Osteoblast (primary cell): ENCODE results near the gene PLXNB1. TPM values are rescaled to one million over a fixed set of nuclear protein-coding genes. Genes with fewer than 3 reads are reported as not detected.

ENCODE experiments used
- DNase-seq: peaks from one replicate; pipeline ENCODE4 v3.0.0; 2011; ENCODE audit warnings: low spot score, mixed read lengths; ENCODE audit not compliant: insufficient read length; ENCODE audit errors: missing footprints
- H2AFZ ChIP-seq: 2 replicates; pipeline ENCODE4 v1.6.0; 2011; ENCODE audit warnings: mild to moderate bottlenecking, low read length
- H3K27ac ChIP-seq: 2 replicates; pipeline ENCODE4 v1.5.1; 2011; ENCODE audit warnings: mild to moderate bottlenecking, low read depth, low read length, moderate library complexity
- H3K27me3 ChIP-seq: 2 replicates; pipeline ENCODE4 v1.6.0; 2012; ENCODE audit warnings: mild to moderate bottlenecking, control low read depth, inconsistent platforms, low read length, moderate library complexity; ENCODE audit not compliant: insufficient read depth
- H3K36me3 ChIP-seq: 2 replicates; pipeline ENCODE4 v1.5.1; 2011; ENCODE audit warnings: mild to moderate bottlenecking, low read length, control low read depth, moderate library complexity; ENCODE audit not compliant: insufficient read depth
- H3K4me1 ChIP-seq: 2 replicates; pipeline ENCODE4 v1.5.1; 2011; ENCODE audit warnings: mild to moderate bottlenecking, low read length, control low read depth, moderate library complexity; ENCODE audit not compliant: insufficient read depth
- H3K4me2 ChIP-seq: 2 replicates; pipeline ENCODE4 v1.6.0; 2011; ENCODE audit warnings: mild to moderate bottlenecking, low read length; ENCODE audit not compliant: insufficient read depth
- H3K4me3 ChIP-seq: fragments of 200-600 bp; sonication (generic); 3 replicates; pipeline ENCODE4 v1.5.1; 2012; ENCODE audit warnings: mild to moderate bottlenecking, low read length, inconsistent platforms; ENCODE audit not compliant: insufficient read depth
- H3K79me2 ChIP-seq: 2 replicates; pipeline ENCODE4 v1.6.0; 2012; ENCODE audit warnings: mild to moderate bottlenecking, low read length, control low read depth, inconsistent platforms; ENCODE audit not compliant: insufficient read depth
- H3K9me3 ChIP-seq: 2 replicates; pipeline ENCODE4 v1.5.1; 2011; ENCODE audit warnings: low read depth, low read length, control low read depth
- H4K20me1 ChIP-seq: 2 replicates; pipeline ENCODE4 v1.6.0; 2012; ENCODE audit warnings: mild to moderate bottlenecking, low read length, control low read depth; ENCODE audit not compliant: insufficient read depth
- total RNA-seq: library from RNA; depleted of rRNA; stranded (reverse); fragments of >200 nt; gene quantifications from 2 replicates; pipeline ENCODE4 v1.2.3, GENCODE V29; 2012
- TF ChIP-seq, protein P1 (sequence below): IDR thresholded peaks from 2 replicates; pipeline ENCODE4 v1.5.1; 2011; ENCODE audit warnings: mild to moderate bottlenecking, low read depth, low read length, moderate library complexity; ENCODE audit errors: extremely low read depth

The PLXNB1 gene
- total RNA-seq, 1 donor: 33.7 TPM

DNA sequence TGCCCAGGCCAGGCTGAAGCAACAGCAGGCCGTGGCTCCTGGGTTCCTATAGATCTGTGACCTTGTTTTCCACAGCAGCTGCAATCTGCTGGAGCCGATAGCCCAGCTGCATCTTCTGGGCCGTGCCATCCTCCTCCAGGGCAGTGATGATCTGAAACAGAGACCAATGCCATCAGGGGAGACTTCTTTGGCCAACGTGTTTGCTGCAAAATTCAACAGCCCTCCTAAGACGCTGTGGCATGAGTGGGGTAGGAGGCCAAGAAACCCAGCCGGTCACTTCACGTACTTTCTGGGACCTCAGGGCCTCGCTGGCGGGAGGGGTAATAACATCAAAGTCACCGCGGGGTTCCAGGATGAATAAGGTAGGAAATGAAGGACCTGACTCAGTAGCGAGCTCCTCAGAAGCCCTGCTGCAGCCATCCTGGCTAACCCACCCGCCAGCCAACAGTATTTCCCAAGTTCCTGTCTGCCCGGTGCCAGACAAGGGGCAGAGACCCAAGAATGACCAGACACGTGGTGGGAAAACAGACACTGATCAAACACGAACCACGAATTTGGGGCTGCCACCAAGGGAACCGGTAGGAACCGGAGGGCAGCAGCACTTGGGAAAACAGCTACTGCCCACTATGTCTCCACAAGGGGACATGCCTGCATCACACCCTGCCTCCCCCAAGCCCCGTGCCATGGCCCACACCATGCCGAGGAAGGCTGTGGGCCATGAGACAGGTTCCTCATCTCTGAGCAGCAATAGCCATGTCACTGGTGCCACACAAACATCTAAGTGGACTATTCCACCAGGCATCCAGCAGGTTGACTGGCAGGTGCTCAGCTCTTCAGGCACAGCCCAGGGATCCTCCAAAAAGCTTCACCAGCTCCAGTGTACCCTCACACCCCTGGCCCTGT, 25.2 kb downstream of the PLXNB1 start:
- Histone ChIP-seq H3K9me3 (no peaks in the 10 kb centered on the region), H3K4me3 (no peak overlapping the region), H2AFZ (no peak overlapping the region), H3K4me2 (no peak overlapping the region), H3K36me3 (no peaks in the 10 kb centered on the region), H3K27ac (no peak overlapping the region), H4K20me1 (no peaks in the 10 kb centered on the region), H3K79me2 (no peaks in the 10 kb centered on the region), H3K4me1 (peaks cover 11% of the 10 kb centered on the region), H3K27me3 (peaks cover 3% of the 10 kb centered on the region)
- DNase-seq: peak; percentile 67
- TF ChIP-seq, protein P1, sequence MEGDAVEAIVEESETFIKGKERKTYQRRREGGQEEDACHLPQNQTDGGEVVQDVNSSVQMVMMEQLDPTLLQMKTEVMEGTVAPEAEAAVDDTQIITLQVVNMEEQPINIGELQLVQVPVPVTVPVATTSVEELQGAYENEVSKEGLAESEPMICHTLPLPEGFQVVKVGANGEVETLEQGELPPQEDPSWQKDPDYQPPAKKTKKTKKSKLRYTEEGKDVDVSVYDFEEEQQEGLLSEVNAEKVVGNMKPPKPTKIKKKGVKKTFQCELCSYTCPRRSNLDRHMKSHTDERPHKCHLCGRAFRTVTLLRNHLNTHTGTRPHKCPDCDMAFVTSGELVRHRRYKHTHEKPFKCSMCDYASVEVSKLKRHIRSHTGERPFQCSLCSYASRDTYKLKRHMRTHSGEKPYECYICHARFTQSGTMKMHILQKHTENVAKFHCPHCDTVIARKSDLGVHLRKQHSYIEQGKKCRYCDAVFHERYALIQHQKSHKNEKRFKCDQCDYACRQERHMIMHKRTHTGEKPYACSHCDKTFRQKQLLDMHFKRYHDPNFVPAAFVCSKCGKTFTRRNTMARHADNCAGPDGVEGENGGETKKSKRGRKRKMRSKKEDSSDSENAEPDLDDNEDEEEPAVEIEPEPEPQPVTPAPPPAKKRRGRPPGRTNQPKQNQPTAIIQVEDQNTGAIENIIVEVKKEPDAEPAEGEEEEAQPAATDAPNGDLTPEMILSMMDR: no peak

DNA sequence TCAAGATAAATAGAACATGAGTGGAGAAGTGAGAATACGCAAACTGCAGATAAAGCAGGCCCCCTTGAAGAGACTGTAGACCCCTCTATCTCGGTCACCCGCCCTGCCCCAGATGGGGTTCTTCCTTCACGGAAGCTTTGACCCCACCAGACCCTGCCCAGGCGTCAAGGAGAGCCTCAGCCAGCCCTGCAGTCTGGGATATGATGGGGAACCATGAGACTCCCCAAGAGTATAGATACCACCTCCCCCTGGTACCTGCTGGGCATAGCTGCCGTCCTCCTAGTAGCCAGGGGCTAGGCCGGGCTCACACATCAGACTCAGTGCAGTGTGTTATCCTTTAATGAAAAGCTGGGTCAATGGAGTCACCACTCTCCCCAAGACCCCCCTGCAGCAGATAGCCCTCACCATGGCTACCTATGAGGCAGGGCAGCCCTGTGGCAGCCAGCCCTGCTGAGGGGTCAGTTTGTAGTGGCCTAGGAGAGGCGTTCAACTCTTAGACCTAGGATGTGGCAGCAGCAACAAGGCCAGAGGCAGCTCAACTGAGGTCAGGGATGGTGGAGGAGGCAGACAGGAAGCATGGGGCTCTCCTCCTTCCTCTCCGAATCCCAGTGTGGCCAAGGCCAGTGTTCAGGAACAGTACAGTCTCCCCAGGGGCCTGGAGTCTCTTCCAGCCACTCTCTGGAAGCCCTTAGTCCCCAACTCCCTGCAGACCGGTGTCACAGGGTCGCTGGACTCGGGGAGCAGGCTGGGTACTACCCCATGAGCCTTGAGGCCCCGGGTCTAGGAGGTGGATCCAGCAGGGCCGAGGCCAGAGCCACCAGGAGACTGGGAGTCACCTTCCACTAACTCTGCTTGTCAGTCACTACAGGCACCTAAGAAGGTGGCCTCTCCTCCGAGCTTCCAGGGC, 26.1 kb downstream of the PLXNB1 start:
- peak; percentile 45 for DNase-seq
- no peaks in the 10 kb centered on the region for H3K79me2 ChIP-seq
- H3K4me3 ChIP-seq: no peak overlapping the region

GRCh38 chr3:48402907-48403306, 27.0 kb downstream of the PLXNB1 start:
- TF ChIP-seq, protein P1: no peak
- Histone ChIP-seq H2AFZ (no peak overlapping the region), H3K4me2 (no peak overlapping the region), H3K4me3 (no peak overlapping the region), H3K9me3 (no peaks in the 10 kb centered on the region), H3K4me1 (peaks cover 11% of the 10 kb centered on the region), H3K79me2 (no peaks in the 10 kb centered on the region), H4K20me1 (no peaks in the 10 kb centered on the region), H3K27me3 (peaks cover 21% of the 10 kb centered on the region), H3K27ac (no peak overlapping the region), H3K36me3 (no peaks in the 10 kb centered on the region)
- peak; percentile 56 for DNase-seq

More for the DNA sequence above, 26.1 kb downstream of the PLXNB1 start:
- Histone ChIP-seq H2AFZ (no peak overlapping the region), H3K27me3 (peaks cover 12% of the 10 kb centered on the region), H3K36me3 (no peaks in the 10 kb centered on the region), H3K9me3 (no peaks in the 10 kb centered on the region), H3K27ac (no peak overlapping the region), H3K4me2 (no peak overlapping the region), H3K4me1 (peaks cover 11% of the 10 kb centered on the region), H4K20me1 (no peaks in the 10 kb centered on the region)
- TF ChIP-seq, protein P1: no peak
